GM15510 (cell line): ENCODE results near the gene VPREB3.

ENCODE experiments used
- POLR2A ChIP-seq: IDR thresholded peaks from 3 replicates; pipeline ENCODE4 v1.6.1; 2011; ENCODE audit warnings: borderline replicate concordance; ENCODE audit not compliant: insufficient read length; ENCODE audit errors: extremely low read depth

The VPREB3 gene

GRCh38 chr22:23786752-23787599 lies 32.8 kb upstream of the VPREB3 start, which contains the start of gene SMARCB1:
SMARCB1 (plus strand) TSS chr22:23786966; CDS start chr22:23787170, 204 bp downstream.
- peak; percentile 78 for TF ChIP-seq POLR2A

- no peak for TF ChIP-seq POLR2A
Measured at GRCh38 chr22:23786261-23786710, 32.1 kb upstream of the VPREB3 start.

GRCh38 chr22:23784215-23784732 lies 30.0 kb upstream of the VPREB3 start:
- TF ChIP-seq POLR2A = no peak

GRCh38 chr22:23783265-23784150 lies 29.3 kb upstream of the VPREB3 start:
- TF ChIP-seq POLR2A = no peak

GRCh38 chr22:23782703-23783102 lies 28.5 kb upstream of the VPREB3 start:
- TF ChIP-seq POLR2A = no peak

GRCh38 chr22:23782252-23782651 lies 28.0 kb upstream of the VPREB3 start:
- no peak for TF ChIP-seq POLR2A

- no peak for TF ChIP-seq POLR2A
Measured at GRCh38 chr22:23781511-23782183, 27.4 kb upstream of the VPREB3 start.

GRCh38 chr22:23781065-23781464 lies 26.8 kb upstream of the VPREB3 start:
- TF ChIP-seq POLR2A = no peak

- no peak for TF ChIP-seq POLR2A
Measured at GRCh38 chr22:23780146-23780748, 26.0 kb upstream of the VPREB3 start.

GRCh38 chr22:23779731-23780130 lies 25.5 kb upstream of the VPREB3 start:
- no peak for TF ChIP-seq POLR2A

GRCh38 chr22:23779083-23779482 lies 24.9 kb upstream of the VPREB3 start:
- no peak for TF ChIP-seq POLR2A

- no peak for TF ChIP-seq POLR2A
Measured at GRCh38 chr22:23778577-23778900, 24.3 kb upstream of the VPREB3 start.

- no peak for TF ChIP-seq POLR2A
Measured at GRCh38 chr22:23777776-23778576, 23.8 kb upstream of the VPREB3 start.
